Upper lobe of right lung (tissue), 1 donor: ENCODE results near the gene CHID1. TPM values are rescaled to one million over a fixed set of nuclear protein-coding genes. Genes with fewer than 3 reads are reported as not detected.

ENCODE experiments used
- ATAC-seq: fragments of 200-7000 bp; cut with Tn5 transposase; one replicate; pipeline ENCODE4 v1.9.1; 2020; ENCODE audit warnings: mild to moderate bottlenecking, moderate library complexity
- DNase-seq: peaks from one replicate; pipeline ENCODE4 v3.0.0-alpha.2; 2020
- H3K27ac ChIP-seq: fragments of 200-600 bp; one replicate; pipeline ENCODE4 v1.8.0; 2022
- H3K27me3 ChIP-seq: fragments of 200-600 bp; one replicate; pipeline ENCODE4 v1.8.0; 2022; ENCODE audit warnings: mild to moderate bottlenecking
- H3K36me3 ChIP-seq: fragments of 200-600 bp; one replicate; pipeline ENCODE4 v1.8.0; 2022
- H3K4me1 ChIP-seq: fragments of 200-600 bp; one replicate; pipeline ENCODE4 v1.8.0; 2022
- H3K4me3 ChIP-seq: fragments of 200-600 bp; one replicate; pipeline ENCODE4 v1.8.0; 2022; ENCODE audit warnings: mild to moderate bottlenecking
- H3K9me3 ChIP-seq: fragments of 200-600 bp; one replicate; pipeline ENCODE4 v1.8.0; 2022
- CTCF ChIP-seq: fragments of 200-600 bp; IDR thresholded peaks from one replicate; pipeline ENCODE4 v1.8.0; 2022; ENCODE audit warnings: antibody characterized with exemption
- intact Hi-C: fragments of 100-400 bp; cut with DNase I; formaldehyde crosslinking; loops from one replicate; pipeline ENCODE4 v1.11.0; 2022
- total RNA-seq: library from RNA; stranded (reverse); fragmentation: NEBNext Ultra II Directional; extraction: Animal tissue kit (Norgen Biotek cat#: 25700); gene quantifications from one replicate; pipeline ENCODE4 v1.2.1, GENCODE V29; 2021
- donor health status: DM: no; HTN: yes; CAD: no; lungs with severe emphysema.

The CHID1 gene
- total RNA-seq, 1 donor from 2014 or later = 52.9 TPM

DNA sequence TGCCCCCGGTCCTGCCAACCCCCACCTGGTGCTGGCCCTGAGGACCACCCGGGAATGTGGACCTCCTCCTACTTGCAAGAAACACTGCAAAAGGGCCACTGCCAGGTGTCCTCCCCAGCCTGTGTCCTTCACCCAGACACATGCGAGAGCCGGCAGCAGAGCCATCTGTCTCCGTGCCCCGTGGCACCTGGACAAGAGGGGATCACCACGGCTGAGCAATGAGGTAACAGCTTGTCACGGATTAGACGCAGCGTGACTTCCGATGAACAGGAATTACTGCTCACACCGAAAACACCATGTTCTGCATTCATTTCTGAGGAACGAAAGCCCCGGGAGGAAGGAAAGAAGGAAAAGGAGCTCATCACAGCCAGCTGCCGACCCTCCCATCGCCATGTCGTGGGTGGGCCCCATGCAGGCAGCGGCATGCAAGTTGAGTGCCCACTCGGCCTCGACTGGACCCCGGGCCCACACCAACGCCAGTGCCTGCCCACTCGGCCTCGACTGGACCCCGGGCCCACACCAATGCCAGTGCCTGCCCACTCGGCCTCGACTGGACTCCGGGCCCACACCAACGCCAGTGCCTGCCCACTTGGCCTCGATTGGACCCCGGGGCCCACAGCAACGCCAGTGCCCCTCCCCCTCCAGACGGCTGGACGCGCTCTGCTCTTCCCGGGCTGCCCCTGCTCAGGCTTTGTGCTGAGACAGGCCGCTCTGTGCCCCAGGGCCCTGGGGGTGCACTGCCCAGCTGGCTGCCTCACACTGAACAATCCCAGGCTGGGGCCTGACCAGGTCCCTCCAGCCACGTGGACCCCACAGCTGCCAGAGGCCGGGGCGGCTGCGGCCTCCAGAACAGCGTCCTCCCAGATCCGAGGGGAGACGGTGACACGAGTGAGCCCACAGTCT, 22.0 kb downstream of the CHID1 start:
- no peak overlapping the region for H3K27ac ChIP-seq
- H3K4me1 ChIP-seq = no peaks in the 10 kb centered on the region
- no peaks in the 10 kb centered on the region for H3K9me3 ChIP-seq
- no peak for ATAC-seq
- DNase-seq = no peak
- intact Hi-C loops = no loop called here
- no peaks in the 10 kb centered on the region for H3K27me3 ChIP-seq
- no peaks in the 10 kb centered on the region for H3K36me3 ChIP-seq
- no peak for TF ChIP-seq CTCF
- H3K4me3 ChIP-seq = no peak overlapping the region

DNA sequence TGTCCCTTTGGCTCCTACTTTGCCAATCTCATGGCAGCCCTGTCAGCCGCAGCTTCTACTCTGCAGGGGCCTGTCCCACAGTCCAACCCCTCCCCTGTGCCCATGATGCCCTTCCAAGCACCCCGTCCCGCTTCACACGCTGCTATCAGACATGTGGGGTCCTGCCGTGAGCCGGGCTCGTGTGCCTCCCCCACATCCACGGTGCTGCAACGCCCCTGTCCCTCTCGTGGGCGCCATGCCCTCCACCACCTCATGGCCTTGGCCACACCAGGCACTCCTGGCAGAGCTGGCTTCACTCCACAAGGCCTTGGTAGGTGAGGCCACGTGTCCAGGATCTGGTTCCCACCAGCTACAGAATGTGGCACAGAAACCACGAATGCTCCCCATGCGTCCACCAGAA, 23.0 kb downstream of the CHID1 start:
- ATAC-seq (no peak), DNase-seq (no peak)
- H3K27ac ChIP-seq = no peak overlapping the region
- intact Hi-C loops = no loop called here
- no peaks in the 10 kb centered on the region for H3K9me3 ChIP-seq
- no peaks in the 10 kb centered on the region for H3K4me1 ChIP-seq
- TF ChIP-seq CTCF = no peak
- no peaks in the 10 kb centered on the region for H3K36me3 ChIP-seq
- H3K27me3 ChIP-seq = no peaks in the 10 kb centered on the region
- H3K4me3 ChIP-seq = no peak overlapping the region

DNA sequence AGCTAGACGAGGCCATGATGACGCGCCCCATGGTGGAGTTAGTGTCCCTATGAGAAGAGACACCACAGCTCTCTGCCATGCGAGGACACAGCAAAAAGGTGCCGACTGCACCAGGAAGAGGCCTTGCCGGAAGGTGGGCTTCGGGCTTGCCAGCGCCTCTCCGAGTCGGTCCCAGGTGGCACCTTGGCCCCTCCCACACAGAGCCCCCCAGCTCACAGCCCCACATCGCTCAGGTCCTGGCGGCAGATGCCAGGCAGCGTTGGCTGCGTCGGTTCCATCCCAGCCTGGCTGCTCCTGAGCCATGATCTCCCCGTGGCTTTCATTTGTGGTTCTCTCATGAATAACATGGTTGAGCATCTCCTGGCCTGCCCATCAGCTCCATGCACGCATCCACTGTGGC, 24.0 kb downstream of the CHID1 start:
- DNase-seq (no peak), ATAC-seq (no peak)
- Histone ChIP-seq H3K4me1 (no peaks in the 10 kb centered on the region), H3K9me3 (no peaks in the 10 kb centered on the region), H3K27ac (no peak overlapping the region), H3K36me3 (no peaks in the 10 kb centered on the region), H3K27me3 (no peaks in the 10 kb centered on the region), H3K4me3 (no peak overlapping the region)
- TF ChIP-seq CTCF = no peak
- intact Hi-C loops = no loop called here

- DNase-seq = no peak
- H3K4me1 ChIP-seq = no peaks in the 10 kb centered on the region
These were observed 26.0 kb downstream of the CHID1 start for GRCh38 chr11:884578-885070.

DNA sequence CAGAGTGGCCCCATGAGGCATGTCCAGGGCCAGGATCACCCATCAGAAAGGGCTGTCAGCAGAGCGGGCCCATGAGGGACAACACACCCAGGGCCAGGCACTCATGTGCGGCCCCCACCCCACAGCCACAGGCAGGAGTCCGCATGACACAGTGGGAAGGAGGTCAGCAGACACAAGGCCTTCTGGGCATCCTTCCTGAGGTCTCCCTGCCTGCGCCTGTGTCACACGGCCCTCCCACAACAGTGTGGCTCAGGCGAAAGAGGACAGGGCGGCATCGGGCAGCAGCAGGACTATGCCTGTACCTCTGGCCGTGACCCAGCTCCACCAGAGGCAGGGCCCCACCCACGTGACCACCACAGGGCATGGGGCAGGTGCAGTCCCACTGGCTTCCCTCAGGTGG, 27.1 kb downstream of the CHID1 start:
- no peaks in the 10 kb centered on the region for H3K27me3 ChIP-seq
- H3K4me3 ChIP-seq = no peak overlapping the region
- ATAC-seq (no peak), DNase-seq (no peak)
- no peak for TF ChIP-seq CTCF
- intact Hi-C loops = no loop called here
- no peaks in the 10 kb centered on the region for H3K4me1 ChIP-seq
- H3K27ac ChIP-seq = no peak overlapping the region
- H3K36me3 ChIP-seq = no peaks in the 10 kb centered on the region
- no peaks in the 10 kb centered on the region for H3K9me3 ChIP-seq

More at GRCh38 chr11:884578-885070, 26.0 kb downstream of the CHID1 start:
- no peaks in the 10 kb centered on the region for H3K9me3 ChIP-seq
- H3K27ac ChIP-seq = no peak overlapping the region
- H3K27me3 ChIP-seq = no peaks in the 10 kb centered on the region
- no peaks in the 10 kb centered on the region for H3K36me3 ChIP-seq
- intact Hi-C loops = no loop called here
- no peak overlapping the region for H3K4me3 ChIP-seq
- no peak for ATAC-seq
- no peak for TF ChIP-seq CTCF
